GM19397 (cell line): ENCODE data around the gene MRPL27.

Experiments
- ATAC-seq: cut with Tn5 transposase; IDR thresholded peaks from one replicate; pipeline ENCODE4 v1.9.1; 2021; ENCODE audit warnings: mild to moderate bottlenecking, moderate library complexity; ENCODE audit not compliant: unreplicated experiment

Gene MRPL27

GRCh38 chr17:50388728-50389127, 15.7 kb upstream of the MRPL27 start:
- ATAC-seq: no peak

DNA sequence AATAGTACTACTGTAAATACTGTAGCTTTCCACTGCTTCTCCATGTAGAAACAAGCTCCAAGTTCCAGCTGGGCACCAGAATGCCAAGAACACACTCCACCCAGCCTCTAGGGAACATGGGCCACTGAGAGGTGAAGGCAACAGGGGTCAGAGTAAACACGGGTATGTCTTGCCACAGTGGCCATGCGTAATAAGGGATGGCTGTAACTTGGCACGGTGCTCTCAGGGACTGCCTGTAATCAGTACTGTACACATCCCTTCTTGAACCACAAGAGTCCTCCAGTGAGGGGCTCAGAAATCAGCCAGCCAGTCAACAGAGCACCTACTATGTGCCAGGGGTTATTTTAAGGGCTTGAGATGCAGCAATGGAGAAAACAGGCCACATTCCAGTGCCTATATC, 13.5 kb upstream of the MRPL27 start:
- no peak for ATAC-seq

DNA sequence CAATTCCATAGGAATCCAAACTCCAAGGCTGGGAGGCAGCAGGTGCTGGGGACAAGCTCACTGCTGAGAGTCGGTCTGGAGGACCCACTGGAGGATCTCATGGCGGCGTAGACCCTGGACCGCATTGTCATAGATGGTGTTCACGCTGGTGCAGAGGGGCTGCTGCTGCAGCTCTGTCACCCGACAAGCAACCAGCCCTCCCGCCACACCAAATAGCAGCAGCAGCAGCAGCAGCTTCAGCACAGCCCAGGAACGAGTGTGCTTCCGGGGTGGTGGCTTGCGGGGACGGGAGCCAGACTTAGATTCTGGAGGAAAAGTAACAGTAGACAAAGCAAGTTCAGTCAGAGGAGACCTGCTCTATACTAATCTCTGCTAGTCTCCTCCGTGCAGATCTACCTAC, 9.9 kb upstream of the MRPL27 start:
- no peak for ATAC-seq

DNA sequence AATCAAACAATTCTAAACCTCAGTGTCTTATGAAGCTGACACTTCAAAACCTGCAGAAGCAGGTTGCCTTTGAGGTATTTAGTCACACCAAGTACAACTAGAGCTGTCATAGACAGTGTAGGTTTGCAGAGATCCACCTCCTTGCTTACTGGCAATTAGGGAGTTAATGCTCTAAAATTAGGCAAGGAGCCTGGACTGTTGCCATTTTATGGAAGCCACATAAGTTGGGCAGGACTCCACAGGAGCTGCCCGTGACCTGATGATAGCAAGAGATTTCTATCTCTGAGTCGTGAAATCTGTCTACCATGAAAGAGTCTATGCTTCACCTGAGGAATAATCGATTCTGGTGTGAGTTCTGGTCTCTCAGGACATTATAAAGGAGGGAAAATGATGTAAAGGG, 8.9 kb upstream of the MRPL27 start:
- no peak for ATAC-seq

- ATAC-seq: no peak
These were observed 8.4 kb upstream of the MRPL27 start for GRCh38 chr17:50381260-50381815.

DNA sequence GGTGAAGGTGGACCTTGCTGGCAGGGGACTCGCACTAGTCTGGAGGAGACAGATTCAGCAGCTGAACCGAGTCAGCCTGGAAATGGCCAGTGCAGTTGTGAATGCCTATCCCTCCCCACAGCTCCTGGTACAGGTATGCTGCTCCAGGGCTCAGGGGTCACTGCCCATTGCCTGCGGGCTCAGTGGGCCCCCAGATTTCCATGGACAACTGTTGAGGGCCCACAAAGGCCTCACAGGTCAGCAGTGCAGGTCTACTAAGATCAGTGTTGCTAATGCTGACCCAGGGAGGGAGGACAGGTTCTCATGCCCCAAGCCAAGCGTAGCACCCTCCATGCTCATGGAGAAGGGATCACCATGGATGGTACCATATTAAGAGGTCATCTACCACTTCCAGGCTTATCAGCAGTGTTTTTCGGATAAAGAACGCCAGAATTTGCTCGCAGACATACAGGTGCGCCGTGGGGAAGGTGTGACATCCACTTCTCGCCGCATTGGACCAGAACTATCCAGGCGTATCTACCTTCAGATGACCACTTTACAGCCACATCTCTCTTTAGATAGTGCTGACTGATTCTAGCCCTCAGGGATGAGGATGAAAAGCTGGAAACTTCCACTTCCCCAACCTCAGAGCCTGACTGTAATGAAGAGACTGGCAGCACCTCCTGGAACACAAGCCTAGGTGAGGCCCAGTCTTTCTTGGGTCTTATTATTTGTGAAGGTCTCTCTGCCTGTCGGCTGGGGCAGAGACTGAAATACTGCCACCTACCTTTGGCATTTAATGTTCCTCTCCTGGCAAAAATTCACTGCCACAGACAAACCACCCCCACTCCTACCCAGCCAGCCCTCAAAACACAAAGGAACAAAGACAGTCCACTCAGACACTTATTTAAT, 7.6 kb upstream of the MRPL27 start:
- no peak for ATAC-seq

- no peak for ATAC-seq
These were observed 6.6 kb upstream of the MRPL27 start for GRCh38 chr17:50379351-50380132.

DNA sequence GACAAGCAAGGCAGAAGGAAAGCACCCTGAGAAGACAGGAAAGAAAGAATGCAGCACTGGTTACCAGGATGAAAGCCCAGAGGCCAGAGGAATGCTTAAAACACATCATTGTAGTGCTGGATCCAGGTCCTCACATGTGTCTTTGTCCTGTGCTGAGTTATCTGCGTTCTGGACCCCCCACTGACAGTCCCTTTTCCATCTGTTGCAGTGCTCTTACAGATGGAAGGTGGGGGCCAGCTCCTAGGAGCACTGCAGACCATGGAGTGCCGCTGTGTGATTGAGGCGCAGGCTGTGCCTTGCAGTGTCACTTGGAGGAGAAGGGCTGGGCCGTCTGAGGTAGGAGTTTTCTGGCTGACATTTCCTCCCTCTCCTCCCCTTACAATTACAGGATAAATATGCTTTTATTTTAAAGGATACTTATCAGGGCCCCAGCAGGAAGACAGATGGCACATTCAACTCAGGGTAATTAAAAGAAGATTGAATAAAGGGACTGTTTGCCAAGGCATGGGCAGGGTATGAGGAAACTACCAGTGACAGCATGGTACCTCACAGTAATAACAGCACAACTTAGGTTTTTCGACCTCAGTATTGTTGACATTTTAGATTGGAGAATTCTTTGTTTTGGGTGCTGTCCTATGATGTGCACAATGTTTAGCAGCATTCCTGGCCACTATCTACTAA, 3.0 kb upstream of the MRPL27 start:
- no peak for ATAC-seq

- ATAC-seq: no peak
These were observed 721 bp upstream of the MRPL27 start for GRCh38 chr17:50373705-50374104.

DNA sequence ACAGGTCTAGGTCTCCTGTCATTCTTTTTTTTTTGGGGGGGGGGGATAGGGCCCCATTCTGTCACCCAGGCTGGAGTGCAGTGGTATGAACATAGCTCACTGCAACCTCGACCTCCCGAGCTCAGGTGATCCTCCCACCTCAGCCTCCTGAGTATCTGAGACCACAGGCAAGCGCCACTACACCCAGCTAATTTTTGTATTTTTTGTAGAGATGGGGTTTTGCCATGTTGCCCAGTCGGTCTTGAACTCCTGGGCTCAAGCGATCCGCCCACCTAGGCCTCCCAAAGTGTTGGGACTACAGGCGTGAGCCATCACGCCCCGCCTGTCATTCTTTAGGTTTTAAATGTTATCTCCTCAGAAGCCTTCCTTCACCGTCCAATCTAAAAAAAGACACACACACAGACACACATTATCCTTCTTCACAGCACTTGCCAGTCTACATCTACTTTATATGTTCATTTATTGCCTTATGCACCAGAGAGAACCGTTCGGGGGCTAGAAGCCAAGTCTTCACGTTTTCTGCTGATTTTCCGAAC, 694 bp downstream of the MRPL27 start:
- ATAC-seq: no peak

- ATAC-seq: no peak
These were observed 1.5 kb downstream of the MRPL27 start for GRCh38 chr17:50371526-50371925.

DNA sequence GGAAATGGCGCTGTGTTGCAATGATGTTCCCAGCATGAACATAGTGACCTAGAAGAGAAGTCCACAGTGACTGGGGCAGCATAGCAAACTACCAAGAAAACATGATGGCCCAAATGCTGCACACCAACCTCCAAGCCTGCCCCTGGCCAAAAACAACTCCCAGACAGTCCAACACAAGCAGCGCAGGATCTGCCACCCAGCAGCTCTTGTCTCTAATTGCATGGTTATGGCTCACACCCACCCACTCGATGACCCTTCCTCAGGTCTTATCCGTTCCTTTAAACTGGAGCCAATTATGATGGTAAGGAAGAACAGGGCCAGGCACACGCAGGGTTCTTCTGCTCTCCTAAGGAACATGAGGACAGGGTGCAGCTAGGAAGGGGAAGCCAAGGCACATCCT, 2.9 kb downstream of the MRPL27 start:
- no peak for ATAC-seq

DNA sequence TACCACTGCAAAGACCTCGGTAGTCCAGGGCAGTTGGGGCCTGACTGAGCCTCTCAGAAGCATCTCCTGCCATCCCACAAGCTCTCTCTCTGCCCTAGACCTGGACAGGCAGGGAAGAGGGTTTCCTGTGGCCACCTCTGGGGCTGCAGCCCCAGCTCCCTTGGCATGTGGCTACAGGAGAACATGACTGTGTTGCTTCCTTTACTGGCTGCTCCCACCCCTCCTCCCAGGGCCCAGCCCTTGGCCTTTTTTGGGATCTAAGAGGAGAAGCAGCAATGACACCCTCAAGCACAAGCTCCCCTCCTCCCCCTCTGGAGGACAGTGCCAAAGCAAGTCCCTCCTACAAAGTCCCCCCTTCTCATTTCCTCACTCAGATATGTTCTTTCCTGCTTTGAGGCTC, 5.6 kb downstream of the MRPL27 start:
- no peak for ATAC-seq

DNA sequence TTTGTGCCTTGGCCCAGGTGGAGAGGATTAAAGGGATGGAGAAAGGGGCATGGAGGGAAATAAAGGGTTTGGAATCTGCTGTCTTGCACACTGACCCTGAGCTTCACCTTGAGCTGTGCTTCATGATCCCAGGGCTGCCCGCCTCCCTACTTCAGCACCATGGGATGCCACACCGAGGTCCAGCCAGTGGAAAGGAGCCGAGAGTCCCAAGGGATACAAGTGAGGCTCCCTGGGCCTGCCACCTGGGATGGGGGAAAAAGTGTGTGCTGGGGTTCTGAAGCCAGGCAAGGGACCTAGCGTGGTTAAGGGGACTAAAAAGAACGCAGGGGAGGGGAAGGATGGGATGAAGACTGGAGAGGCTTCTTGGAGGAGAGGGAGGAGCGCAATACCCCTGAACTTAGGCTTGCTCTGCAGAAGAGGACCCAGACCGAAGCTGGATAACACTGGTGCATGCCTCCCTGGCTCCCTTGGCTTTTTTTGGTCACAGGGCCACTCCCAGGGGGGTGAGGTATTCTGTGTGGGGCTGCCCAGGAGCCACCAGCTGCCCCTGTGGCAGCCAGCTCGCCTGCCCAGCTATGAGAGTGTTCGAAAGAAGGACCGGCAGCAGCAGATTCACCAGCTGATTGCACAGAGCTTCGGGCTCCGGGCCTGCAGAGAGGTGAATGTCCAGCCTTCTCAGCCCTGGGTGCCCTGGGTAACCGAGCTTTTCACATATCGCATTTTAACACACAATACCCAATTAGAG, 7.2 kb downstream of the MRPL27 start:
- no peak for ATAC-seq

DNA sequence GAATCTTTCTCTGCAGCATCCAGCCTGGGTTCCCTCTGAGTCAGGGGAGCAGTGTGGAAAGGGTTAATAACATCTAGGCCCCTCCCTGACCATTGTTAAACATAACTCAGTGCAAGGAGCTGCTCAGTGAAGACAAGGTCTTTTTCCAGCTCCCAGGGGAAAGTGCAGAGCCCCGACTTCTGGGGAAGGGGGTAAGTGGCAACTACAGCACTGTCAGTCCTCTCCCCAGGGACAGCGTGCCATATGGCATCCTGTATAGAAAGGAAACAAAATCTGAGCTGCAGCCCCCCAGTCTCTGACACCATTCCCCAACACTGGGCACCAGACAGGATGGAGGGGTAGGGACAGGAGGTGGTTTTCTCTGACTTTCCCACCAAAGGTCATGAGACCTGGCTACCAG, 7.8 kb downstream of the MRPL27 start:
- no peak for ATAC-seq

- no peak for ATAC-seq
These were observed 8.3 kb downstream of the MRPL27 start for GRCh38 chr17:50364715-50365114.

GRCh38 chr17:50364061-50364458, 8.9 kb downstream of the MRPL27 start:
- ATAC-seq: no peak

- ATAC-seq: no peak
These were observed 9.5 kb downstream of the MRPL27 start for GRCh38 chr17:50363217-50364060.

DNA sequence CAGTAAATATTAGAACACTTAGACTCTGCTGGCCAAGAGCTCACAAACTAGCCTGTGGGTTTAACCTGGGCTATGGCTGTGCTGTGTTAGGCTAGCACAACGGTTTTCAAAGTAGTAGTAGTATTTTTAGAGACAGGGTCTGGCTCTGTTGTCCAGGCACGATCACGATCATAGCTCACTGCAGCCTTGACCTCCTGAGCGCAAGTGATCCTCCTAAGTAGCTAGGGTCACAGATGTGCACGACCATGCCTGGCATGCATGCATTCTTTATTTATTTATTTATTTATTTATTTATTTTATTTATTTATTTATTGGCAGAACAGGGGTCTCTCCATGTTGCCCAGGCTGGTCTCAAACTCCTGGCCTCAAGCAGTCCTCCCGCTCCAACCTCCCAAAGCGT, 10.3 kb downstream of the MRPL27 start:
- ATAC-seq: no peak
